ENCODE data around the gene EMD.
"Not testable (repeated sequence)": the region's sequence is repeated elsewhere in the genome, so short reads cannot be mapped to it uniquely, and the experiment has no call there.

EMD gene

DNA sequence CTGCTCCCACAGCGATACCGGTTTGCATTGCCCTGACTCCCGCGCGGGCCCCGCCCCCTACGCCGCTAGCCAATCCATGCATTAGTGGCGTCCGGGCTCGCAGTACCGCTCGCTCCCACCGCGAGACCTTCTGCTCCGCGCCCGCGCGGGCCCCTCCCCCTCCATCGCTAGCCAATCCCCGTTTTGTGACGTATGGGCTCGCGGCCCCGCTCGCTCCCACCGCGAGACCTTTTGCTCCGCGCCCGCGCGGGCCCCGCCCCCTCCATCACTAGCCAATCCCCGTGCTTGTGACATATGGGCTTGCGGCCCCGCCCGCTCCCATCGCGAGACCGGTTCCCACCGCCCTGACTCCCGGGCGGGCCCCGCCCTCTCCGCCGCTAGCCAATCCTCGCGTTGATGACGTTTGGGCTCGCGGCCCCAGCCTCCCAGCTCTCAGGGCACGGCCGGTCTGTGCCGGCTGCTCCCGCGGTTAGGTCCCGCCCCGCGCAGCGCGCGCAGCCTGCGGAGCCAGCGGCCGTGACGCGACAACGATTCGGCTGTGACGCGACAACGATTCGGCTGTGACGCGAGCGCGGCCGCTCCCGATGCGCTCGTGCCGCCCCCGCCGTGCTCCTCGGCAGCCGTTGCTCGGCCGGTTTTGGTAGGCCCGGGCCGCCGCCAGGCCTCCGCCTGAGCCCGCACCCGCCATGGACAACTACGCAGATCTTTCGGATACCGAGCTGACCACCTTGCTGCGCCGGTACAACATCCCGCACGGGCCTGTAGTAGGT lies at the start of gene EMD:
TSS of gene EMD (plus strand) at position 497 of the 770 bp plus-strand sequence. CDS start at position 687, 190 bp downstream.
- peak; percentile 93 for DNase-seq

DNA sequence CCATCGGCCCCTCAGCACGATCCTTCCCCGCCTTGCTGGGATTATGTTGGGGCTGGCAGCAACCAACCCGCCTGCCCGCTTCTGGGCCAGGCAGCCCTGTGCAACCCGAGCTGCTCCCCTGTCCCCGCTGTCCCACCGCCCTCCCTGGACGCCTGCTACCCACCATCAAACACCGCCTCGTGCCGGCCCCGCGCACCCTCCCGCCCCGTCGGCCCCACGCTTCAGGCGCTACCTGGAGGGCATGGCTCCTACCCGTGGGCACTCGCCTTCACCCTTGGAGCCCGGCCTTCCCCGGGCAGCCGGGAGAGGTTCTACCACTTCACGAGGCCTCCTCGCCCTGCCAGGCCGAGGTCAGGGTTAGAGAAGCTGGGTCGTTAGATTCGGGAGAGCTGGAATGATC lies 46.5 kb upstream of the EMD start:
- DNase-seq, result no peak

DNA sequence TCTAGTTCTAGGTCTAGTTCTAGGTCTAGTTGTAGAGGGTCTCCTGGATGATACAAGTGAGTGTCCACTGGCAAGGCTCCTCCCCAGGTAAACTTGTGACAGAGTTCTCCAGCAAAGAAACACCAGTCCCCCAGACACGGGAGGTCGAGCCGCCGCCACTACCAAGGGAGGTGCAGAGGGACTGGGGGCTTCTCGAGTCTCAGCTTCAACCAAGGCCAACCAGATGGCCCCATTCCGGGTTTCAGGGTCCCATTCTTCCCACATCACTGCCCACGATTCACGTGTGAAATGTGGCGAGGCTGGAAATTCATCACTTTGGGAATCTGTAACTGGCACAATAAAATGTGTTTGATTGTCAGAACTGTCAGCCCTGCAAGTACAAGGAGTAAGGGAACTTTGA lies 46.0 kb upstream of the EMD start:
- no peak for DNase-seq

DNA sequence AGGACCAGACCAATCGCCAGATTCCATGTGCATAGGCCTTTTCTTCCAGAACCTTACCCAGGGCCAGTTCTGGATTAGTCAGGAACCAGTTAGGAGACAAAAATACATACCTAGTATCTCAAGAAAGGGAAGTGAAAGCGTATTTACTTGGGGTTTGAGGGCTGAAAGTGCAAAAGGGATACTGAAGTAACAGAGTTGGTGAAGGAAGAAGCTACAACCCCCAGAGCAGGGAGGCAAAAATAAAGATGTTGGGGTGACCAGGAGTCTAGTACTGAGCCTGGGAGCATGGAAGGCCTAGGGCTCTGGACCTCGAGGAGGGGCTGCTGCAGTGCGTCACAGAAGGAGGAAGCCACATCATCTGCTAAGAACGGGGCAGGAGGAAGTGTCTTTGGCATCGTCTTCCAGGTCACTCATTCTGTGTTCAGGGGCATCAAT lies 45.2 kb upstream of the EMD start:
- no peak for DNase-seq

DNA sequence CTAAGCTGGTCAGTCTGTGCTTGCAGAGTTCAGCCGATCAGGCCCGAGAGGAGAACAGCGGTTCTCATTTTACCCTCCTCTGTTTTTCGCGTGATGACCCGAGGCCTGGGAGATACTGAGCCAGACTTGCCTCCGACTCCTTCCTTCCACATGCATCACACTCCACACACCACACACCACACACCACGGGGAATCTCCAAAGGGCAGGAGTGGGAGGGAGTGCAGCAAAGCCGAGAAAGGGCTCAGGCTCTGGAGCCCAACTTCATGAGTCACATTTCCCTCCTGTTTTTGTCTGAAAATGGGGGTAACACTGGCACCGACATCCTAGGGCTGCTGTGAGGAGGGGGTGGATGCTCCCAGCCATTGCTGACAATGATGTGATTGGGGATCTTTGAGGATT lies 44.6 kb upstream of the EMD start:
- DNase-seq, result no peak

DNA sequence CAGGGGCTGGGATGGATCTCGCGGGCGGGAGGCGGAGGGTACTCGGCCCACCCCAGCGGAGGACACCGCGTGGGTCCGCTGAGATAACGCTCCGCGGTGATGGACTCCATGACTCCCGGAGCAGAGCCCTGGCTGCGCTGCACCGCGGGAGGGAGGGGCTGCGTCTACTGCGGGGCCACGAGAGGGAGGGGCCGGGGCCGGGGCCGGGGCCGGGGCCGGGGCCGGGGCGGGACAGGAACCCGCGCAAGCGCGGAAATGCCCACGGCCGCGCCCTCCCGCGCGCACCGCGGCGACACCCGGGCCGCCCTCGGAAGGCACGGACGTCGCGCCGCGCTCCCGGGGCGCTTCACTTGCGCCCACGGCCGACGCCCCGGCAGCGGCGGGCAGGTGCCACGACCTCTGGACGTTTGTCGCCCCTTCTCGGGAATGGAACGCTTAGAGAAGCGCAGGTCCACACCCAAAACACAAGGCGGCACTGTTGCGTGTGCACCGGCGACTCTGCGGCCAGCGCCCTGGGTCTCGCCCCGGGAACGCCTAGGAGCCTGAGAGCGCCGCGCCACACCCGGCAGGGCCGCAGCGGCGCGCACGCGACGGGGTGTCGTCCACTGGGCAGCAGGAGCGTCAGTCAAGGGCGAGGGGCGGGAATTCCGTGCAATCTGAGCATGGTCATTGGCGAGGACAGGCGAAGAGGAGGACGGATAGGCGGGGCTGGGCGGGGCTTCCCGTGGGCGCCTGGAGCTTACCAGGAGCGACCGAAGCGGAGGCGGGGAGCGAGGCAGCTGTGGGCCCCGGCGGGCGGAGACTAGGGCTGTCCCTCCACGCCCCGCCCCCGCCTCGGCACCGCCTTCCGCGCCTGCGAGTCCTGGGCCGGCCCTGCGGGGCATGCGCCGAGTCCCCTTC lies 37.4 kb upstream of the EMD start:
- not testable (repeated sequence) for DNase-seq

DNA sequence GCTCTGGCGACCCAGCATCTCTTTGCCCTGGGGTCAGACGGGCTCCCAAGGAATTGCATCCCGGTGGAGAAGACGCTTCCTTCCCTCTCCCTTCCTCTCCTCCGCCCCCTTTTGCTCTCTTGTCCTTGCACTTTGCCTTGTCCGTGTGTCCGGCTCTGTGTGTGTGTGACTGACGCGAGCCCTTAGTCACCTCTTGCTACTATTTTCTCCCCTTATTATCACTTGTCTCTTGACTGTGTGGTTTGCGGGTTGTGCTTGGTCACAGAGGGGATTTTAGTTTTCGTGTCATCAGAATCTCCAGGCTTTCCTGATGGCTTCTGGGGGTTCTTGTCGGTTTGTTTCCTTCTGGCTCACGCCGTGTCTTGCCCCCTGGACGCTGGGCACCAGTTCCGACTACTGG lies 36.0 kb upstream of the EMD start:
- not testable (repeated sequence) for DNase-seq

DNA sequence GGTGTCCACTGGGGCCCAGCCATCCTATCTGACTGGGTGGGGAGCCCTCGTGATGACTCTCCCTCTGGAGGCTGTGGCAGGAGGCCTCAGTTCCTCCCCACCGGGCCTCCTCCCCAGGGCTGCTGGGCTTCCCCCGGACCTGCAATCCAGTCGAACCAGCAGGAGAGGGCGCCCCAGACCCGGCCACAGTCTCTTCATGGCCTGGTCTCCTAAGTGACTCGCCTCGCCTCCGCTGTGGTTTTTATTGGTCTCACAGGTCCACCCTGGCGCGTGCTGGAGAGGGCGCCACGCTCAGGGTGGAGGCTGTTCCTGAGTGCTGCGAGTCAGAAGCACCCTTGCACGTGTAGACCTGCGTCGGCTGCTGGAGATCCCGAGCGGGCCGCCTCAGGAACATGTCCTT lies 35.5 kb upstream of the EMD start:
- DNase-seq, result not testable (repeated sequence)

DNA sequence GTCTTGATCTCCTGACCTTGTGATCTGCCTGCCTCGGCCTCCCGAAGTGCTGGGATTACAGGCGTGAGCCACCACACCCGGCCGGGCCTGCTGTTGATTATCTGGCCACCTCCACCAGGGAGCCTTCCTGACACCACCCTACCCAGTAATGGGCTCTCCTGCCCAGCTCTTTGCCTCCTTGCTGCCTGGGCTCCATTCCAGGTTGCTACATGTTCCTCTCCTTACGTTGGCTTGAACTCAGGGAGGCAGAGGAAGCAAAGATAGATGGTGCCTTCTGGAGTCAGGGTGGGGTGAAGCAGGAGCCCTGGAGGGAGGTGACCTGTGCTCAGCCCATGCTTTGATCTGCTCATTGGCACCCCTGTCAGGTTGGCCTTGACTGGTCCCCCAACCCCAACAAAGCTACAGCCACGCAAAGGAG lies 31.0 kb upstream of the EMD start:
- DNase-seq, result no peak

DNA sequence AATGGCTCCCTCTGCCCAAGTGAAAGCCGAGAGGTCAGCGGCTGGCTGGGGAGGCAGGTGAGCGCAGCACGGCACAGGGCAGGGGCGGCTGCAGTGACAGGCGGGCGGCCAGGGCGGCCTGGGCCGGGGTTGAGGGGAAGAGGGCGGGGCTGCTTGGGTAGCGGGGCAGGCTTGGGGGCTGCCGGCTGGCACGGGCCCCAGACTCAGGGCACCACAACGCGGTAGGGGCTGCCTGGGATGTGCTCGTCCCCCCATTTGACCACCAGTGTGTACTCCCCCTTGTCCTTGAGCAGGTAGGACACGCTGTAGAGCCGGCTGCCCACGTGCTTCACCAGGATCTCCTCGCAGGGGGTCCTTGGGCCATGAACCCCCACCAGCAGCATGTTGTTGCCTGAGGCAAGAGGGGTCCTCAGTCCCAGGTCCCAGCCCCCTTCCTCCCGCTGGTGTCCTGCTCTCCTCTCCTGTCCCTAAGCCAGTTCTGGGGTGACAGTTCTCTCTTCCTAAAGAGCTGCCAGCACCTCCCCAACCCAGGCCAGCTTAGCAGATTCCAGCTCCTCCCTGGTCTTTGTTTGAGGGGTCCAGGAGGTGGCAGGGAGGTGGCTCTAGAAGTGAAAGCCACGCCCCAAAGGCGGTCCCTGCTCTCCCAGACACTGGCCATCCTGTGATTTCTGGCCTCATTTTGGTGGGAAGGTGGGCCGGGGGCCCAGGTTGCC lies 30.3 kb upstream of the EMD start:
- DNase-seq, result no peak

DNA sequence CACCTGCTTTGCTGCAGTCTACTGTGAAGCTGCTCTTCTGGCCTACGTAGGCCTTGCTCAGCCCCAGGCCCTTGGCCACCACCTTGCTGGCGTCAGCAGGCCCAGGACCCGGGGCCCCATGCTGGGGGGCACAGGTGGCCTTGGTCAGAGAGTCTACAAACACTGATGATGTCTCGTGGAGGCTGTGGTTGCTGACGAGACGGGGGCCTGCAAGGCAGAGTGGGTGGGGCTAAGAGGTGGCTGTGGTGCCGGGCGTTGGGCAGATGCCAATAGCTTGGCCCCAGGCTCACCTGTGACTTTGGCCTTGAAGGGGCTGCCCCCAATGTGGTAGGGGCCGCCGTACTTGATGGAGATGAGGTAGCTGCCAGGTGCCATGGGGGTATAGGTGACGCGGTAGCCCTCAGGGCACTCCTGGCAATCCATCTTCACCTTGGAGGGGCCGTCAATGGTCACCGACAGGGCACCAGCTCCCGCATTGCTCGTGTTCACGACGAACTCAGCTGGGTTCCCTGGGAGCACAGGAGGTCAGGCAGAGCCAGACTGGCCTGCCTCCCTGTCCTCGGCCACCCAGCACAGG lies 29.6 kb upstream of the EMD start:
- no peak for DNase-seq

DNA sequence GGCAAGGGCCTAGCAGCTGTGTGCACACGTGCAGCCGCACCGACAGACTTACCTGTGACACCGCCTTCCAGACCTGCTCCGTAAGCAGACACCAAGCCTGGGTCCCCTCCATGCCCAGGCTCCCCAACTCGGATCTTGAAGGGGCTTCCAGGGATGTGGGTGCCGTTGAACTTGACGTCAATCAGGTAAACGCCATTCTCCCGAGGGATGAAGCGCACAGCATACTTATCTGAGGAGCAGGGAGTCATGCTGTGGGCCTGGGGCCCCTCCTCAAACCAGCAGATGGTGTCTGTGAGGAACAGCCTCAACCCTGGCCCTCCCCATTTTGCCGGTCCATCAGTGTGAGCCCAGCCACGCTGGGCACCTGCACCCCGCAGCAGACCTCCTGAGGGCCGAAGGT lies 29.1 kb upstream of the EMD start:
- no peak for DNase-seq

DNA sequence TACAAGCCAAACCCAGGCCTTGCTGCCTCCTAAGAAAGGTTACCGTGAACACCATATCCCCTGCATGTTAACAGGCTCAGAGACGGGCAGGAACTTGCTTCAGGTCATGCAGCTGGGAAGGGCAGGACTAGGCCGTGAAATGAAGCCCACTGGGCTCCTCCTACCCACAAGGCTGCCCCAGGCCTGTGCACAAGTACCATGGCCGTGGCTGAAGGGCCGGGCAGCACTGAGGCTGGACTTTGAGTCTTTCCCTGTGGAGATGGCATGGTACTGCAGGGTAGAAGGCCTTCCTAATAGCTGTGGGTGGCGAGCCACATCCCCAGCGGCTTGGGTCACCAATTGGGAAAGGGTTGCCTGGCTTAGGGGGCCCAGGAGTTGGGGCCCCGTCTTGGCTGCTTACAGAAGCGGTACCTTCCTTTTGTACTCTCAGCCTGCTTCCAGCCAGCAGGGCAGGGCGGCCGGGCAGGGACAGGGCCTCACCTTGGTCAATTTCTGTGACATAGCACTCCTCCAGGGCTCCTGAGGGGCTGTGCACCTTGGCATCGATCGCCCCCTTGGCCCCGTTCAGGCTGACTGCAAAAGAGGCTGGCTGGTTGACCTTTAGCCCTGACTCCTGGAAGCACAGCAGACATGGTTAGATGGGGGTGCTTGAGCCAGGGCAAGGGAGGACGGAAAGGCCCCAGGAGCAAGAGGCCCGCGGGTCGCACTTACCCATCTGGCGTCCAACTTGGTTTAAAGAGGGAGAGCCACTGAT lies 28.5 kb upstream of the EMD start:
- DNase-seq, result no peak

DNA sequence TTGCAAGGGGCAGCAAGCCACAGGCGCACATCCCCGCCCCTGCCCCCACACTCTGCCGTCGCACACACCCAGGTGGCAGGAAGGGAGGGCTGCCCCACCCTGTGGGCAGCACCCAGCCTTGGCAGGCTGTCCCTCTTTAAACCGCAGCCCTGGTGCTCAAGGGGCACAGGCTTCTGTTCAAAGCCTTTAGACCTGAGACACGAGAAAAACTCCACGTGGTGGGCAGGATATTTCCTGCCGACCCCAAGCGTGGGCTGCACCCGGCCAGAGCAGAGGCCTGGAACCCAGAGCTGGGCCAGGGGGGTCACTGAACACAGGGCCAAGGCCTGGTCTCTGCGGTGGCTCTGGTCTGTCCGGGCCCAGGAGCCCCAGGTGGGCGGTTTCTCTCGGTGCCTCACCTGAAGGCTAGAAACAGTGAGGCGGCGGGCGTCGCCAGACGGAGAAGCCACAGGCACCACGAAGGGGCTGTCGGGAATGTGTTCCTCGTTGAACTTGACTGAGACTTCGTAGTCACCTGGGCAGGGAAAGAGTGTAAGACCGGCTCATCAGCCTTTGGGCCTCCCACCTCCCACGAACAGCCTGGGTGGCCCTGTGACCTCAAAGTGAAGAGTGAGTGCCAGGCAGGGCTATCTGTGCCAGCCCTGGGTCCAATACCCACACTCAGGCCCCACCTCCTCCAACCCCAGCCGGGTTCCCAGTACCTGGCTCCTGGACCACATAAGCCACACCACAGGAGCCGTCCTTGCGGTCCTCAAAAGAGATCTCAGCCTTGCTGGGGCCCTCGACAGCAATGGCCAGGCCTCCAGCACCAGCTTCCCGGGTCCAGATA lies 27.7 kb upstream of the EMD start:
- no peak for DNase-seq

DNA sequence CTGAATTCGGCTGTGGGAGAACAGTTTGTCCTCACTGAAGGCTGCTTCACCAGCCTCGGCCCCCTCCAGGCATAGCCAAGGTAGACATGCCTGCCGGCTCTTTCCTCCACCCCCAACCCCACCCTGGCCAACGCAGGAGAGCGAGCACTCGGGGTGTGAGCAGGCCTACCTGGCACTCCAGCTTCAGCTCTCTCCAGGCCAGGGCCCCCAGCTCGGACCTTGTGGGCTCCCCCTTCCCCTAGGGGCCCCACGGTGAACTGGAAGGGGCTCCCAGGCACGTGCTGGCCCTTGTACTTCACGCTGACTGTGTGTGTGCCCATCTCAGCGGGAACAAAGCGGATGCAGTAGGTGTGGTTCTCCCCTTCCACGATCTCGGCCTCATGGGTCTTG lies 27.1 kb upstream of the EMD start:
- DNase-seq, result no peak

DNA sequence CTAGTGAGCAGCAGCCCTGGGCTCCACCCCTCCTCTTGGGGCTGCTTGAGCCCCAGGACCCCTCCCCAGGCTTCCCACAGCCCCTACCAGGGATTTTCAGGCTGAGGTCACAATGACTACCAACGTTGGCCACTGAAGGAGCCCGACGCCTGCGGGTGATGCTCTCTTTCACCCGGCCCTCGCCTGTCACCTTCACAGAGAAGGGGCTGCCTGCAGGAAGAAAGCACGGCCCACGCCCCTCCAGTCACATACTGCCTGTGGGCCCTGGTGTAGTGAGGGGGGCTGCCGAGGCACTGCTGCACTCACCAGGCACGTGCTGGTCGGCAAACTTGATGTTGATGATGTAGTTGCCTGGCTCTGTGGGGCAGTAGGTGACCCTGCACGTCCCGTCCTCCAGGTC lies 26.6 kb upstream of the EMD start:
- DNase-seq, result no peak

DNA sequence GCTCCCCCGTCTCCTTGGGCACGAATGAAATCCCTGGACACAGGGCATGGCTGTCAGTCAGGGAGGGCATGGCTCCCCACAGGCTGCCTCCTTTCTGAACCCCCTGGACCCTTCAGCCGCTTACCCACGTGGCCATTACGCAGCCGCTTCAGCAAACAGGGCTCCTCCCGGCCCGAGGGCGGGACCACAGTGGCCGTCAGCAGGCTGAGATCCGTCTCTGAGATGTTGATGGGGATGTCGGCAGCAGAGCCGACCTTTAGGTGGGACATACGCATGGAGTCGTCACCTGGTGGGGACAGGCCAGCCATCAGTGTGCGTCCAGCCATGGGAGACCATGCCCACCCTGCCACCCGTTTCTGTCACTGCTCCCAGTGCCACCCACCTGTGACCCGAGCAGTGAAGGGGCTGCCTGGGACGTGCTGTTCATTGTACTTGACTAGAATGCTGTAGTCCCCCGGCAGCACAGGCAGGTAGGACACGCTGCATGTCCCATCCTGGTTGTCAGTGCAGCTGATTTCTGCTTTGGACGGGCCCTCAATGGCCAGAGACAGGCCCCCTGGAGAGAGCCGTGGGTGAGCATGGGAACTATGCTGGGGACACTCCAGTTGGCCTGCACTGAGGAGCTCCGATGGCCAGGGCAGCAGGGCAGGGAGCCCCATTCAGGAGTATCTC lies 25.8 kb upstream of the EMD start:
- no peak for DNase-seq

DNA sequence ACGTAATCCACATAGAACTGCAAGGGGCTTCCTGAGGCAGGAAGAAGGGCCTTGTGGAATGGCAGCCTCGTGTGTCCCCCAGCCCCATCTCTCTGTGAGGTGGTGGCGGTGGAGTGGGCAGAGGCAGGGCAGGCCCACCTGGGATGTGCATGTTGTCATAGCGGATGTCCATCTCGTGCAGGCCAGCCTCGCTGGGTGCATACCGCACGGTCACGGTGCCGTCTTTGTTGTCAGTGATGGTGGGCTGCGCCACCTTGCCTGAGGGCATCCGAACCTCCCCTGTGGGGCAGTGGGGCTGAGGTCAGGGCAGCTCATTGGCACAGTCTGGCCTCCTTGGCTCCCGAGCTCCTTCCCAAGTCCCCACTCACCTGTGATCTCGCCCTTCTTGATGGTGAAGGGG lies 25.1 kb upstream of the EMD start:
- no peak for DNase-seq

DNA sequence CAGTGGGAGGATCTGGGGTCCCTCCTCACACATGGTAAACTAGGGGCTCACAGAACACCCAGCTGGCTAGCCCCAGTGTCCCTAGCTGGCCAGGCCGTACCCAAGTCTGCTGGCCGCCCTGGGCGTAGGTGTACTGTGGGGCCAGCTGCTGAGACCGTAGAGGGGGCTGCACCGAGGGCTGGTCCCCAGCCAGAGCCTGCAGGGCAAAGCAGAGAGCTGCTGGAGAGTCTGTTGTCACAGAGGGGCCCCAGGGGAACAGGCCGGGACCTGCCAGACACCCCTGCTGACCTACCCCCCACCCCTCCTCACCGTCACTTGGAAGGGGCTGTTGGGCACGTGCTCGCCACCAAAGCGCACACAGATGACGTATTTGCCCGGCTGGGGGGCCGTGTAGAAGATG lies 24.6 kb upstream of the EMD start:
- no peak for DNase-seq

DNA sequence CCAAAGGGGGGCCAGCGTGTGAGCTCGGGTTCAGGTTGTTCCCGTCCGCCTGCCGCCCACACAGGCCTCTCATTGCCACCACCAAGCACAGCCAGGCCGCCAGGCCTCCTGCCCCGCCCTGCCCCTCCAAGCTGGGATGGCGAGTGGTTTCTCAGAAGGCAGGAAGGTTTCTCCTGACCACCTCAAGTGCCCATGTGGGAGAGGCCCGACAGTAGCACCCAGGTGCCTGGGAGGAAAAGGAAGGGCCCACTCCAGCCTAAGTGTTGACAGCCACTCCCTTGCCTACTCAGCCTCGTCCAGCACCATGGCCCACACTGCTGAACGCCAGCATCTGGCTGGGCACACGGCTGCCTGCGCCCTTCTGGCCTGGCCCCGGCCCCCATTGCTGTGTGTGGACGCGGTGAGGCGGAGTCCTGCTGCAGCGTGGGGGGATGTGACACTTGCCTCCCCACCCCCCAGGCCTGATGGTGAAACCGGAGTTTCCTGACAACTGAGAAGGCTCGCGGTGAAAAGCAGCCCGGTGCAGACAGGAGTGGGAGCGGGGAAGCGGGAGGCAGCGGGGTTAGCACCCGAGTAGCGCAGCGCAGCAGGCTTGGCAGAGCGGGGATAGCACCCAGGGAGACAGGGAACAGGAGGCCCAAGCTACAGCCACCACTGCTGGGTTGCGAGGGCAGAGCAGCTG lies 23.9 kb upstream of the EMD start:
- DNase-seq, result no peak

Data from T1000 (cell line).